Breast epithelium (tissue), 4 donors: ENCODE data around the gene POU3F3. TPM values are rescaled to one million over a fixed set of nuclear protein-coding genes. Genes with fewer than 3 reads are reported as not detected.
A peak's percentile ranks its signal among the peaks of the same experiment; 100 is the strongest.

Experiments
- DNase-seq, 2 donors: peaks; one replicate each; pipeline ENCODE4 v3.0.0-alpha.2; 2019; ENCODE audit warnings: low spot score in 2 of 2
- H3K27ac ChIP-seq, 2 donors: fragments of 200-600 bp; sonication (generic) in 1 of 2; one replicate each; pipeline ENCODE4 v1.5.1; 2016 to 2019; ENCODE audit warnings: mild to moderate bottlenecking in 1 of 2
- H3K27me3 ChIP-seq, 2 donors: fragments of 200-600 bp; sonication (generic) in 1 of 2; one replicate each; pipeline versions ENCODE4 v1.5.1 to v1.6.0; 2017 to 2019; ENCODE audit warnings: control low read depth in 1 of 2, mild to moderate bottlenecking in 1 of 2
- H3K36me3 ChIP-seq: fragments of 200-600 bp; one replicate; pipeline ENCODE4 v1.5.1; 2019
- H3K4me1 ChIP-seq, 2 donors: fragments of 200-600 bp; sonication (generic); one replicate each; pipeline ENCODE4 v1.5.1; 2016 to 2019; ENCODE audit warnings: control low read depth in 1 of 2
- H3K4me3 ChIP-seq, 3 donors: fragments of 200-600 bp; sonication (generic); 1 replicate in 2 of 3; 2 replicates in 1 of 3; pipeline ENCODE4 v1.5.1; 2016 to 2019; ENCODE audit warnings: mild to moderate bottlenecking in 3 of 3, moderate library complexity in 2 of 3
- H3K9me3 ChIP-seq, 2 donors: fragments of 200-600 bp; sonication (generic) in 1 of 2; one replicate each; pipeline ENCODE4 v1.5.1; 2016 to 2019; ENCODE audit warnings: control low read depth in 1 of 2
- CTCF ChIP-seq, 3 donors: fragments of 450-650 bp; IDR thresholded peaks; one replicate each; pipeline ENCODE4 v1.5.1; 2016 to 2017; ENCODE audit warnings: antibody characterized with exemption in 3 of 3, mild to moderate bottlenecking in 3 of 3, moderate library complexity in 3 of 3
- POLR2A ChIP-seq: fragments of 450-650 bp; IDR thresholded peaks from one replicate; pipeline ENCODE4 v1.6.1; 2016; ENCODE audit warnings: antibody characterized with exemption, mild to moderate bottlenecking, moderate library complexity
- POLR2AphosphoS5 ChIP-seq, 3 donors: sonication (generic); formaldehyde crosslinking; IDR thresholded peaks; one replicate each; pipeline ENCODE4 v1.6.1; 2017; ENCODE audit warnings: antibody characterized with exemption in 3 of 3
- intact Hi-C: fragments of 100-400 bp; cut with DNase I; formaldehyde crosslinking; loops from one replicate; pipeline ENCODE4 v1.15.1; 2023; ENCODE audit warnings: low total_unique reads
- total RNA-seq, 3 donors: library from RNA; depleted of rRNA; stranded (reverse); fragments of >200 nt; gene quantifications; one replicate each; pipeline ENCODE4 v1.1.0, GENCODE V29; 2016

Gene POU3F3
- total RNA-seq, 3 donors from 2014 or later = 0.32 to 3.4 (median 0.98) TPM

GRCh38 chr2:104872866-104873688, 19.2 kb downstream of the POU3F3 start:
- intact Hi-C loops = no loop called here
- TF ChIP-seq CTCF (IDR thresholded peaks at IDR 0.05) (peak in 2 of 3 donors; percentile 40 to 48), POLR2AphosphoS5 (IDR thresholded peaks at IDR 0.05) (no peak)

GRCh38 chr2:104873689-104874054, 19.8 kb downstream of the POU3F3 start:
- H3K4me3 ChIP-seq = peak overlapping the region; percentile 49 to 72 (median 59)
- peaks cover 0 to 8% of the 10 kb centered on the region in 2 donors for H3K4me1 ChIP-seq
- H3K36me3 ChIP-seq = no peaks in the 10 kb centered on the region
- H3K27me3 ChIP-seq = peaks cover 0 to 55% of the 10 kb centered on the region in 2 donors
- DNase-seq = no peak
- intact Hi-C loops = no loop called here
- H3K9me3 ChIP-seq = no peaks in the 10 kb centered on the region
- H3K27ac ChIP-seq = no peak overlapping the region
- TF ChIP-seq POLR2AphosphoS5 (IDR thresholded peaks at IDR 0.05) = no peak
- TF ChIP-seq CTCF (IDR thresholded peaks at IDR 0.05) = no peak
- TF ChIP-seq POLR2A = no peak

More at GRCh38 chr2:104872866-104873688, 19.2 kb downstream of the POU3F3 start:
- no peaks in the 10 kb centered on the region for H3K9me3 ChIP-seq
- peak overlapping the region; percentile 14 to 30 for H3K27ac ChIP-seq
- H3K27me3 ChIP-seq = peaks cover 0 to 56% of the 10 kb centered on the region in 2 donors
- no peaks in the 10 kb centered on the region for H3K36me3 ChIP-seq
- DNase-seq = peak in 1 of 2 donors; percentile 53
- H3K4me1 ChIP-seq = peaks cover 0 to 8% of the 10 kb centered on the region in 2 donors
- H3K4me3 ChIP-seq = peak overlapping the region; percentile 49 to 72 (median 59)

- intact Hi-C loops = no loop called here
- Histone ChIP-seq H3K27ac (no peak overlapping the region), H3K36me3 (no peaks in the 10 kb centered on the region), H3K4me1 (peaks cover 0 to 8% of the 10 kb centered on the region in 2 donors), H3K9me3 (no peaks in the 10 kb centered on the region), H3K4me3 (no peak overlapping the region), H3K27me3 (peaks cover 0 to 54% of the 10 kb centered on the region in 2 donors)
- TF ChIP-seq CTCF (IDR thresholded peaks at IDR 0.05) (no peak), POLR2A (no peak), POLR2AphosphoS5 (IDR thresholded peaks at IDR 0.05) (no peak)
- no peak for DNase-seq
Observed at GRCh38 chr2:104874230-104874629, 20.3 kb downstream of the POU3F3 start.

GRCh38 chr2:104875262-104875661, 21.3 kb downstream of the POU3F3 start:
- Histone ChIP-seq H3K27me3 (peaks cover 0 to 50% of the 10 kb centered on the region in 2 donors), H3K36me3 (no peaks in the 10 kb centered on the region), H3K27ac (no peak overlapping the region), H3K4me1 (peaks cover 0 to 8% of the 10 kb centered on the region in 2 donors), H3K9me3 (no peaks in the 10 kb centered on the region), H3K4me3 (no peak overlapping the region)
- no peak for DNase-seq
- intact Hi-C loops = no loop called here
- TF ChIP-seq CTCF (IDR thresholded peaks at IDR 0.05) (no peak), POLR2A (no peak), POLR2AphosphoS5 (IDR thresholded peaks at IDR 0.05) (no peak)
